Fibroblast of pulmonary artery (primary cell): Measurements from ENCODE around the gene TCTN2.

ENCODE experiments used
- DNase-seq: peaks from one replicate; pipeline ENCODE4 v3.0.0-alpha.2; 2010; ENCODE audit warnings: low read depth
- H3K4me3 ChIP-seq: replicated peaks from 2 replicates; pipeline ENCODE4 v1.5.1; 2011; ENCODE audit warnings: low read depth, mild to moderate bottlenecking, control low read depth, low read length, moderate library complexity
- TF ChIP-seq, protein P1 (sequence below): IDR thresholded peaks from 2 replicates; pipeline ENCODE4 v1.5.1; 2011; ENCODE audit warnings: mild to moderate bottlenecking, control low read depth, low read length, inconsistent platforms; ENCODE audit errors: missing control alignments

Gene TCTN2

DNA sequence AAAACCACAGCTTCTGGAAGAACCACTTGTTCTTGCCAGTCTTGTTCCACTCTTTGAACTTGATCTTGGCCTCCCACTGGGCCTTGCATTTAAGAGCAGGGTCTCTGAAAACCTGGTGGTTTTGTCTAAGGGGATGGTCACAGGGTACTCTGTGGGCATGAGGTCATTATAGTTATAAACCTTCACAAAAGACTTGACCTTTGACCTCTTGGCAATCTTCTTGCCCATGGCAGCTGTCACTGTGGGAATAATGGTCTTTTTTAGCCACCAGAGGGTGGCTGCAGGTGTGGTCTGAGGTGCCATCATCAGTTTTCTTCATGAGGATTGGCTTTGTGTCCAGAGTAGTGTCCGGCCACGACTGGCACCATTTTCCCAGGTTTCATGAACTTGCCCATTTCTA lies 50.3 kb downstream of the TCTN2 start:
- DNase-seq: no peak
- no peak overlapping the region for H3K4me3 ChIP-seq
- TF ChIP-seq, protein P1, sequence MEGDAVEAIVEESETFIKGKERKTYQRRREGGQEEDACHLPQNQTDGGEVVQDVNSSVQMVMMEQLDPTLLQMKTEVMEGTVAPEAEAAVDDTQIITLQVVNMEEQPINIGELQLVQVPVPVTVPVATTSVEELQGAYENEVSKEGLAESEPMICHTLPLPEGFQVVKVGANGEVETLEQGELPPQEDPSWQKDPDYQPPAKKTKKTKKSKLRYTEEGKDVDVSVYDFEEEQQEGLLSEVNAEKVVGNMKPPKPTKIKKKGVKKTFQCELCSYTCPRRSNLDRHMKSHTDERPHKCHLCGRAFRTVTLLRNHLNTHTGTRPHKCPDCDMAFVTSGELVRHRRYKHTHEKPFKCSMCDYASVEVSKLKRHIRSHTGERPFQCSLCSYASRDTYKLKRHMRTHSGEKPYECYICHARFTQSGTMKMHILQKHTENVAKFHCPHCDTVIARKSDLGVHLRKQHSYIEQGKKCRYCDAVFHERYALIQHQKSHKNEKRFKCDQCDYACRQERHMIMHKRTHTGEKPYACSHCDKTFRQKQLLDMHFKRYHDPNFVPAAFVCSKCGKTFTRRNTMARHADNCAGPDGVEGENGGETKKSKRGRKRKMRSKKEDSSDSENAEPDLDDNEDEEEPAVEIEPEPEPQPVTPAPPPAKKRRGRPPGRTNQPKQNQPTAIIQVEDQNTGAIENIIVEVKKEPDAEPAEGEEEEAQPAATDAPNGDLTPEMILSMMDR: no peak

DNA sequence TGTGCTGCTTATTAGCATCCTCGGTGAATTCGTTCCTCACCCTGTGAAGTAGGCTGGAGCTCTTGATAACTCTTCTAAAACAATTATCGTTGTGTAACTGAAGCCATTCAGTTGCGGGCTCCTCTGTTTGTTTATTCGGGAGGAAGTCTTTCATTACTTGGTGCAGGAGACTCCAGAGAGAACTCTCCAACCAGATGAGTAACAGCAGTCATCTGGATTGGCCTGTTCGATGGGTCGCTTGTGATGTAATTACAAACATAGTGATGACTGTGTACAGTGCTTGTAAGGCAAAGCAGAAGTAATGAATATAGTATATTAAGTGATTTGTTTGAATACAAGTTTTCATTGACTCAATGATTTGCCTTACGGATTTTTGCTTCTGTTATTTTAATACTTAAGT lies 52.1 kb downstream of the TCTN2 start:
- TF ChIP-seq, protein P1: no peak
- no peak for DNase-seq
- no peak overlapping the region for H3K4me3 ChIP-seq

DNA sequence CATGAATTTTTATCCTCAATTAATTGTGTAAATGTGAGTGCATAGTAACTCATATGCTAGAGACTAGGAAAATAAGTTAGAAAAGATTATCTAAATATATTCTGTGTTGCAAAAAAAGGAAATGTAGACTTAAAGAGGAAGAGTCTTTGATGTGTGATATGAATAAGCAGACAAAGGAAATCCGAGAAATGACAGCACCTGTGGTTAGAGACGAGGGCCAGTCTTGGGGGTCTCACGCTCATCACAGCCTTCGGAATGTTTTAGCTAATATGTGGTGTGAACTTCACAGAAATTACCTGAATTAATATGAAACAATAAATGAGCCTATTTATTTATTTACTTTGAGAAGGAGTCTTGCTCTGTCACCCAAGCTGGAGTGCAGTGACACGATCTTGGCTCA lies 52.9 kb downstream of the TCTN2 start:
- DNase-seq: no peak

DNA sequence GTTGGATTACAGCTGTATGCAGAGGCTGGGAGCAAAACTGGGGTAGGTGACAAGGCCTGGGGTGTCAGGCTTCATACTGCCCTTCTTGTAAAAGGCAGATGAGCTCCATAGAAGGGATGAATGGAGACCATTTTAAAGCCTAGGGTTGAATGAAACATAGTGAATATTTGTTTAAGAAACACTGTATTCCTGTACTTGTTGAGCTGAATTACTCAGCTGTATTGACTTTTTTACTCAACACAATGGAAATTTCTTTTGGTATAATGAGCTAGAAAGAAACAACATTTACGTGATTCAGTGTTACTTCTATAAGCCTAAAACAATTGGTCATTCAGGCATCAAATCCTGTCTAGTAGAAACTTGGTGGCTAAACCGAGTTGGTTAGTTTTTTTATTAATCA lies 55.3 kb downstream of the TCTN2 start:
- TF ChIP-seq, protein P1: no peak
- H3K4me3 ChIP-seq: no peak overlapping the region
- no peak for DNase-seq

More for the DNA sequence above, 52.9 kb downstream of the TCTN2 start:
- no peak overlapping the region for H3K4me3 ChIP-seq
- TF ChIP-seq, protein P1: no peak

DNA sequence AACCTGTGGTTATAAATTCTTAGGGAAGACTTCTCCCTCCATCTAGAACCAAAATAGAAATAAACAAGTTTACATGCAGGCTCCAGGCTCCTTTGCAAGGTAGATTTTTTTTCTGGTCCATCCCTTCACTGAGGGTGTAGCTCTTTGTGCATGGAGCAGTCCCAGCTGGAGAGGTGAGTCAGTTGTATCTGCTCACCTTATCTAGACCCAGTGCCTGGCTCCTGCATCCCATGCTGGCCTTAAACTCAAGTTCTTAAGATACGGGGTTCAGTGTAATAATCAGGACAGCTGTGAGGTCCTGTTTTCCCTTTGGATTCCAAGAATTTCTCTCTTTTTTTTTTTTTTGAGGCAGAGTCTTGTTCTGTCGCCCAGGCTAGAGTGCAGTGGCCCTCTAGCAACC lies 56.0 kb downstream of the TCTN2 start:
- DNase-seq: no peak
- H3K4me3 ChIP-seq: no peak overlapping the region
- TF ChIP-seq, protein P1: no peak

DNA sequence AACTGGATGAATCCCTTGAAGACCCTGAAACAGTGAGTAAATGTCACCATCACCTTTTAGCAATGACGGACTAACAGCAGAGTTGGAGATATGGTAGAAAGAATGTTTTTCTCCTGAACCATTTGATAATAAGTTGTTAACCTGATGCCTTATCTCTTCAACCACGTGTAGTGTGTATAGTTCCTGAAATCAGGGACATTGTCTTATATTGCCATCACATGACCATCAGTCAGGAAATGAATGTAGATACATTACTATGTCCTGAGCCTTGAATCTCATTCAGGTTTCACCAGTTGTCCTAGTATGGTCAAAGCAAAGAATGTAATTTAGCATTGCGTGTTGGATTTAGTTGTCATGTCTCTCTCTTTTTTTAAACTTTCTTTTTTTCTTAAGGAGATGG lies 57.0 kb downstream of the TCTN2 start:
- TF ChIP-seq, protein P1: no peak
- H3K4me3 ChIP-seq: no peak overlapping the region
- DNase-seq: no peak

DNA sequence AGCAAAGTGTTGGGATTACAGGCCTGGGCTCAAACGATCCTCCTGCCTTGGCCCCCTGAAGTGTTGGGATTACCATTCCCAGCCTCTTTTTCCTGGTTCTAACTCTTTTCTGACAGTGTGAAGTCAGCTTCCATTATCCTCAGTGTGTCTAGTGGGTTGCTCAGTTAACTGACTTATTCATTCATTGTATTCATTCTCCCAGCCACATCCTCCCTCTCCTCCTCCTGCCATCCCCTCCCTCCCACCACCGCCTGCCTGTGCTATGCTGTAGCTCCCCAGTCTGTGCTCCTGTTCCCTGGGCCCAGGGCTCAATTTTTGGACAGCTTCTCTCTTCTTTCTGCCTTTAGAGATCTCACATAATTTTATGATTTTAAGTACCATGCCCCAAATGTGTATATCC lies 60.7 kb downstream of the TCTN2 start:
- H3K4me3 ChIP-seq: no peak overlapping the region
- no peak for DNase-seq
- TF ChIP-seq, protein P1: no peak
